MM.1S (cell line): ENCODE measurements around the gene CNGA1.

Experiments used
- DNase-seq: peaks from one replicate; pipeline ENCODE4 v3.0.0-alpha.2; 2015
- H2AFZ ChIP-seq: fragments of 300-600 bp; sonication (generic); 2 replicates; pipeline ENCODE4 v1.6.0; 2016; ENCODE audit warnings: antibody characterized with exemption, low read length
- H3F3A ChIP-seq: fragments of 300-600 bp; sonication (generic); 2 replicates; pipeline ENCODE4 v1.6.1; 2016; ENCODE audit warnings: mild to moderate bottlenecking, antibody characterized with exemption, low read length, moderate library complexity, mixed read lengths; ENCODE audit not compliant: insufficient read depth
- H3K27ac ChIP-seq: fragments of 300-600 bp; sonication (generic); 2 replicates; pipeline ENCODE4 v1.5.1; 2016; ENCODE audit warnings: mild to moderate bottlenecking, low read length
- H3K27me3 ChIP-seq: fragments of 300-600 bp; sonication (generic); replicated peaks from 2 replicates; pipeline ENCODE4 v1.6.0; 2016; ENCODE audit warnings: low read length; ENCODE audit not compliant: insufficient read depth
- H3K36me3 ChIP-seq: fragments of 300-600 bp; sonication (generic); replicated peaks from 2 replicates; pipeline ENCODE4 v1.6.1; 2016; ENCODE audit warnings: mild to moderate bottlenecking, low read length, mixed read lengths; ENCODE audit not compliant: insufficient read depth
- H3K4me1 ChIP-seq: fragments of 300-600 bp; sonication (generic); 2 replicates; pipeline ENCODE4 v1.6.1; 2016; ENCODE audit warnings: low read length, mixed read lengths
- H3K4me2 ChIP-seq: fragments of 300-600 bp; sonication (generic); 2 replicates; pipeline ENCODE4 v1.6.0; 2016; ENCODE audit warnings: low read depth, low read length
- H3K4me3 ChIP-seq: fragments of 300-600 bp; sonication (generic); 2 replicates; pipeline ENCODE4 v1.5.1; 2016; ENCODE audit warnings: low read length, mixed read lengths
- H3K79me2 ChIP-seq: fragments of 300-600 bp; sonication (generic); 2 replicates; pipeline ENCODE4 v1.6.1; 2016; ENCODE audit warnings: mixed run types, low read length, mixed read lengths
- H3K9ac ChIP-seq: fragments of 300-600 bp; sonication (generic); 2 replicates; pipeline ENCODE4 v1.6.1; 2016; ENCODE audit warnings: low read length, mixed read lengths
- H3K9me2 ChIP-seq: fragments of 300-600 bp; sonication (generic); replicated peaks from 2 replicates; pipeline ENCODE4 v1.6.1; 2016; ENCODE audit warnings: mild to moderate bottlenecking, low read length, mixed read lengths; ENCODE audit not compliant: insufficient read depth
- H3K9me3 ChIP-seq: fragments of 300-600 bp; sonication (generic); replicated peaks from 2 replicates; pipeline ENCODE4 v1.6.1; 2016; ENCODE audit warnings: mild to moderate bottlenecking, low read length, mixed read lengths; ENCODE audit not compliant: insufficient read depth
- H4K20me1 ChIP-seq: fragments of 300-600 bp; sonication (generic); 2 replicates; pipeline ENCODE4 v1.6.1; 2016; ENCODE audit warnings: mild to moderate bottlenecking, low read length, moderate library complexity, mixed read lengths; ENCODE audit not compliant: insufficient read depth
- CTCF ChIP-seq: fragments of 300-600 bp; sonication (generic); IDR thresholded peaks from 2 replicates; pipeline ENCODE4 v1.5.1; 2016; ENCODE audit warnings: antibody characterized with exemption, low read length, mixed read lengths
- EZH2 ChIP-seq: fragments of 300-600 bp; sonication (generic); optimal IDR thresholded peaks from 2 replicates; pipeline ENCODE3; 2017; ENCODE audit warnings: low read depth, mild to moderate bottlenecking, antibody characterized with exemption, low read length, mixed read lengths
- EZH2phosphoT487 ChIP-seq: fragments of 300-600 bp; sonication (generic); IDR thresholded peaks from 2 replicates; pipeline ENCODE4 v1.6.1; 2018; ENCODE audit warnings: antibody characterized with exemption, low read length

CNGA1 gene

DNA sequence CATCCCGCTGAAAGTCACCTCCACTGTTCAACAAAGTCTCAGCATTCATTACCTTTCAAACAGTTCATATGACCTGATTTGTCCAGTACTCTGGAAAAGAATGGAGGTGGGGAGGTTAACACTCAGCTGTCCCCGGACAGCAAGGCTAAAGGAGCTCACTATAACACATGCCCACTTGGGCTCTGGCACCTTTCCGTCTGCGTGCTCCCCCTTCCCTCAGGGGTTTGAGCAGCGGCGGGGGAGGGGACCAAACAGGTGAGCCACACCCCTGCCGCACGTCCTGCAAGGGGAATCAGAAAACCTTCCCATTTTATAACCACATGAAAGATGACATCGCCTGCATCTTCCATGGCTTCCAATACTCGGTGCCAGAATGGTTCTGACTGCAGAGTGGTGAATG is 62.2 kb downstream of the CNGA1 start:
- Histone ChIP-seq H3K4me1 (no peaks in the 10 kb centered on the region), H3K9me2 (no peaks in the 10 kb centered on the region), H3K27ac (no peak overlapping the region), H2AFZ (no peak overlapping the region), H3K27me3 (no peaks in the 10 kb centered on the region), H3K4me2 (no peak overlapping the region), H3K4me3 (no peak overlapping the region), H4K20me1 (no peaks in the 10 kb centered on the region), H3K9me3 (no peaks in the 10 kb centered on the region), H3K9ac (no peak overlapping the region), H3K36me3 (no peaks in the 10 kb centered on the region), H3F3A (no peaks in the 10 kb centered on the region), H3K79me2 (no peaks in the 10 kb centered on the region)
- TF ChIP-seq EZH2 (no peak), EZH2phosphoT487 (no peak), CTCF (no peak)
- no peak for DNase-seq

- no peak overlapping the region for H3K9ac ChIP-seq
- no peaks in the 10 kb centered on the region for H3K79me2 ChIP-seq
- H3K36me3 ChIP-seq, result no peaks in the 10 kb centered on the region
- H4K20me1 ChIP-seq, result no peaks in the 10 kb centered on the region
- no peaks in the 10 kb centered on the region for H3K27me3 ChIP-seq
- no peak overlapping the region for H2AFZ ChIP-seq
- H3K9me3 ChIP-seq, result no peaks in the 10 kb centered on the region
- DNase-seq, result no peak
- H3F3A ChIP-seq, result no peaks in the 10 kb centered on the region
- H3K4me2 ChIP-seq, result no peak overlapping the region
- H3K9me2 ChIP-seq, result no peaks in the 10 kb centered on the region
- no peak overlapping the region for H3K4me3 ChIP-seq
- no peak overlapping the region for H3K27ac ChIP-seq
- TF ChIP-seq CTCF (no peak), EZH2phosphoT487 (no peak), EZH2 (no peak)
- no peaks in the 10 kb centered on the region for H3K4me1 ChIP-seq
Measured at GRCh38 chr4:47945930-47946726, 70.4 kb downstream of the CNGA1 start.

GRCh38 chr4:47942081-47942819 is 74.2 kb downstream of the CNGA1 start:
- Histone ChIP-seq H3F3A (no peaks in the 10 kb centered on the region), H3K9me3 (no peaks in the 10 kb centered on the region), H3K79me2 (no peaks in the 10 kb centered on the region), H4K20me1 (no peaks in the 10 kb centered on the region), H3K4me1 (no peaks in the 10 kb centered on the region), H2AFZ (no peak overlapping the region), H3K4me2 (no peak overlapping the region), H3K9me2 (no peaks in the 10 kb centered on the region), H3K9ac (no peak overlapping the region), H3K27ac (no peak overlapping the region), H3K4me3 (no peak overlapping the region), H3K27me3 (no peaks in the 10 kb centered on the region), H3K36me3 (no peaks in the 10 kb centered on the region)
- DNase-seq, result no peak
- TF ChIP-seq EZH2phosphoT487 (no peak), EZH2 (no peak), CTCF (no peak)
